Astrocyte of the cerebellum (primary cell): ENCODE data around the gene ZNF782.

Experiments used
- DNase-seq: peaks from one replicate; pipeline ENCODE4 v3.0.0-alpha.2; 2011; ENCODE audit warnings: low read depth
- H3K4me3 ChIP-seq: 2 replicates; pipeline ENCODE4 v1.5.1; 2011; ENCODE audit warnings: mild to moderate bottlenecking, low read depth, low read length, moderate library complexity
- CTCF ChIP-seq: IDR thresholded peaks from 2 replicates; pipeline ENCODE4 v1.5.1; 2012; ENCODE audit warnings: low read length, low read depth, moderate library complexity, mild to moderate bottlenecking; ENCODE audit errors: missing control alignments
- in situ Hi-C: cut with HindIII; loops from 2 replicates; pipeline ENCODE4 v1.10.0; 2017; ENCODE audit warnings: low sequenced_read_pairs

ZNF782 gene

GRCh38 chr9:96784021-96784420, 70.3 kb downstream of the ZNF782 start:
- H3K4me3 ChIP-seq: no peak overlapping the region
- no peak for DNase-seq
- TF ChIP-seq CTCF: no peak
- in situ Hi-C loops: no loop called here

- no peak for DNase-seq
- TF ChIP-seq CTCF: no peak
- H3K4me3 ChIP-seq: no peak overlapping the region
- in situ Hi-C loops: no loop called here
These were observed 72.1 kb downstream of the ZNF782 start for GRCh38 chr9:96782235-96782634.

GRCh38 chr9:96781552-96781951, 72.8 kb downstream of the ZNF782 start:
- in situ Hi-C loops: no loop called here
- H3K4me3 ChIP-seq: no peak overlapping the region
- DNase-seq: no peak
- TF ChIP-seq CTCF: no peak

- no peak for DNase-seq
- in situ Hi-C loops: no loop called here
- no peak for TF ChIP-seq CTCF
- H3K4me3 ChIP-seq: no peak overlapping the region
These were observed 75.2 kb downstream of the ZNF782 start for GRCh38 chr9:96779089-96779488.

- in situ Hi-C loops: no loop called here
- DNase-seq: no peak
- H3K4me3 ChIP-seq: peak overlapping the region; percentile 84
- TF ChIP-seq CTCF: no peak
These were observed 76.9 kb downstream of the ZNF782 start for GRCh38 chr9:96777426-96777864.

GRCh38 chr9:96771124-96771523, 83.2 kb downstream of the ZNF782 start:
- TF ChIP-seq CTCF: no peak
- DNase-seq: no peak
- in situ Hi-C loops: no loop called here
- no peak overlapping the region for H3K4me3 ChIP-seq

- no peak for DNase-seq
- in situ Hi-C loops: no loop called here
- no peak overlapping the region for H3K4me3 ChIP-seq
- no peak for TF ChIP-seq CTCF
These were observed 84.3 kb downstream of the ZNF782 start for GRCh38 chr9:96769989-96770388.
